Naive B cell (primary cell): ENCODE measurements around the gene SPDL1. TPM values are rescaled to one million over a fixed set of nuclear protein-coding genes. Genes with fewer than 3 reads are reported as not detected.

Experiments
- ATAC-seq, 2 donors: fragments of 150-1000 bp; cut with Tn5 transposase; 2 replicates each; pipeline ENCODE4 v1.10.0; 2021; ENCODE audit warnings: low read depth in 2 of 2, mild to moderate bottlenecking in 2 of 2, moderate library complexity in 2 of 2
- DNase-seq: peaks from one replicate; pipeline ENCODE4 v3.0.0; 2022
- H3K27ac Mint-ChIP-seq, 6 donors: one replicate each; pipeline ENCODE4 v1.8.0; 2020 to 2022; ENCODE audit warnings: mild to moderate bottlenecking in 6 of 6, mixed read lengths in 6 of 6, moderate library complexity in 5 of 6, inconsistent platforms in 2 of 6
- H3K27me3 Mint-ChIP-seq, 3 donors: one replicate each; pipeline ENCODE4 v1.8.0; 2021 to 2022; ENCODE audit warnings: mixed read lengths in 3 of 3, mild to moderate bottlenecking in 1 of 3
- H3K36me3 Mint-ChIP-seq, 2 donors: one replicate each; pipeline ENCODE4 v1.8.0; 2020 to 2022; ENCODE audit warnings: mixed read lengths in 2 of 2, inconsistent platforms in 1 of 2, mild to moderate bottlenecking in 1 of 2
- H3K4me1 Mint-ChIP-seq, 3 donors: one replicate each; pipeline ENCODE4 v1.8.0; 2020 to 2022; ENCODE audit warnings: mixed read lengths in 3 of 3, inconsistent platforms in 1 of 3, mild to moderate bottlenecking in 1 of 3, moderate library complexity in 1 of 3
- H3K4me3 Mint-ChIP-seq, 8 donors: one replicate each; pipeline ENCODE4 v1.8.0; 2020 to 2022; ENCODE audit warnings: mild to moderate bottlenecking in 8 of 8, mixed read lengths in 8 of 8, moderate library complexity in 8 of 8, inconsistent platforms in 2 of 8
- H3K9me3 Mint-ChIP-seq, 7 donors: one replicate each; pipeline ENCODE4 v1.8.0; 2020 to 2022; ENCODE audit warnings: mixed read lengths in 7 of 7, mild to moderate bottlenecking in 5 of 7, inconsistent platforms in 2 of 7, moderate library complexity in 1 of 7
- polyA plus RNA-seq, 6 donors: library from polyadenylated mRNA; unstranded; fragments of 300-500 nt; fragmentation: Illumina TruSeq; gene quantifications; one replicate each; pipeline ENCODE4 v1.2.3, GENCODE V29; 2021; ENCODE audit warnings: low read depth in 6 of 6

SPDL1 gene
- polyA plus RNA-seq, 6 donors from 2014 or later: 5.1 to 9.4 (median 8.3) TPM; not detected in 1

DNA sequence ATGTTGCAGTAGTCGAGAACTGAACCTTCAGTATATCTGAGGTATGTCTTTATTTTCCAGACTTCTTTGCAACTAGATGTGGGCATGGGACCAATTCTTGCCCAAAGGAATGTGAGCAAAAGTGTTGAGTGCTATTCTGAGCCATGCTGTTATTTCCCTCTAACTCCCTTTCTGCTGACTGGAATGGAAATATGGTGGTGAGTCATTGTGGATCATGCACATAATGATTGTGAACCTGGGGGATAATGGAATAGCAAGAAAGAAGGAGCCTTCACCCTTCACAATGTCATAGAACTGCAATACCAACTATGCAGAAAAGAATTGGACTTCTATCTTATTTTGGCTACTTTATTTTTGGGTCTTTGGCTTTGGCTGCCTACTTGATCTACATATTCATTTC is 43.2 kb downstream of the SPDL1 start:
- H3K4me3 Mint-ChIP-seq: no peak overlapping the region
- no peaks in the 10 kb centered on the region for H3K36me3 Mint-ChIP-seq
- no peak overlapping the region for H3K27ac Mint-ChIP-seq
- ATAC-seq (no peak), DNase-seq (no peak)
- peaks cover 0 to 6% (median 5%) of the 10 kb centered on the region in 3 donors for H3K4me1 Mint-ChIP-seq
- H3K27me3 Mint-ChIP-seq: peaks cover under 1 to 8% (median 3%) of the 10 kb centered on the region in 3 donors
- peaks cover 0 to 10% (median 7%) of the 10 kb centered on the region in 7 donors for H3K9me3 Mint-ChIP-seq

DNA sequence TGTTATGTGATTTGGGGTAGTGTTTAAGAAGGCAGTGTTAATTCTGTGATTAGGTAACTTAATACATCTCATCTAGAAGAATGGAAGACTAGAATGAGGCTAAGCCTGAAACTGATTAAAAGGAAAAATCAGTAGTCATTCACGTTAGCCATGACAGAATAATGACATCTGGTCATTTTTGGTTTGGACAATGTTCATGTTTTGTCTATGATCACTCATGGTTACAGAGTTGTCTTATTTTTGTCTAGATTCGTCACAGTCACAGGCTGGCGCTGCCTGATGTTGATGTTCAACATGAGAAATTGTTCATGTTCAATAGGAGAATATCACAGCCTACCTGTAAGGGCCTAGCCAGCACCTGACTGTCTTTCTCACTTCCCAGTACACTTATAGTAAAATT is 44.0 kb downstream of the SPDL1 start:
- H3K27ac Mint-ChIP-seq: no peak overlapping the region
- ATAC-seq (no peak), DNase-seq (no peak)
- peaks cover 0 to 12% (median 7%) of the 10 kb centered on the region in 3 donors for H3K27me3 Mint-ChIP-seq
- H3K4me1 Mint-ChIP-seq: peaks cover 0 to 6% (median 5%) of the 10 kb centered on the region in 3 donors
- H3K4me3 Mint-ChIP-seq: no peak overlapping the region
- peaks cover 0 to 10% (median 7%) of the 10 kb centered on the region in 7 donors for H3K9me3 Mint-ChIP-seq
- no peaks in the 10 kb centered on the region for H3K36me3 Mint-ChIP-seq

DNA sequence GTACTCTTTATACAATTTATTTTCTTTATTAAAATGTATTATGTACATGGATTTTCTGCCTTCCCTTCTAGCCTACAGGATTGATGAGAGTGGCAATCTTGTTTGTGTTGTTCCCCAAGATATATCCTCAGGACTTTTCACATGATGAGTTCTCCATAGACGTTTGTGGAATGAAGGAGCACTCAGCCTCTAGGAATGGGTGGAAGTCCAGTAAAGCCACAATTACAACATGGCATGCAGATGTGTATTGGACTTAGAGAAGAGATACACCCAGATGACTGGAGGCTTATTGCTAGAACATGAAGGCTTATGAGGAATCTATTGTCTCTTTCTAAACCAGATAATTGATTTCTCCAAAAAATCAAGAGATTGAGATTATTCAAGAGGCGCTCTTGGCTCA is 45.3 kb downstream of the SPDL1 start:
- no peaks in the 10 kb centered on the region for H3K36me3 Mint-ChIP-seq
- H3K27me3 Mint-ChIP-seq: peaks cover 0 to 12% (median 7%) of the 10 kb centered on the region in 3 donors
- peaks cover 0 to 4% (median 3%) of the 10 kb centered on the region in 3 donors for H3K4me1 Mint-ChIP-seq
- no peak for ATAC-seq
- no peak overlapping the region for H3K27ac Mint-ChIP-seq
- H3K4me3 Mint-ChIP-seq: no peak overlapping the region
- H3K9me3 Mint-ChIP-seq: peaks cover 0 to 4% (median under 1%) of the 10 kb centered on the region in 7 donors
- no peak for DNase-seq

DNA sequence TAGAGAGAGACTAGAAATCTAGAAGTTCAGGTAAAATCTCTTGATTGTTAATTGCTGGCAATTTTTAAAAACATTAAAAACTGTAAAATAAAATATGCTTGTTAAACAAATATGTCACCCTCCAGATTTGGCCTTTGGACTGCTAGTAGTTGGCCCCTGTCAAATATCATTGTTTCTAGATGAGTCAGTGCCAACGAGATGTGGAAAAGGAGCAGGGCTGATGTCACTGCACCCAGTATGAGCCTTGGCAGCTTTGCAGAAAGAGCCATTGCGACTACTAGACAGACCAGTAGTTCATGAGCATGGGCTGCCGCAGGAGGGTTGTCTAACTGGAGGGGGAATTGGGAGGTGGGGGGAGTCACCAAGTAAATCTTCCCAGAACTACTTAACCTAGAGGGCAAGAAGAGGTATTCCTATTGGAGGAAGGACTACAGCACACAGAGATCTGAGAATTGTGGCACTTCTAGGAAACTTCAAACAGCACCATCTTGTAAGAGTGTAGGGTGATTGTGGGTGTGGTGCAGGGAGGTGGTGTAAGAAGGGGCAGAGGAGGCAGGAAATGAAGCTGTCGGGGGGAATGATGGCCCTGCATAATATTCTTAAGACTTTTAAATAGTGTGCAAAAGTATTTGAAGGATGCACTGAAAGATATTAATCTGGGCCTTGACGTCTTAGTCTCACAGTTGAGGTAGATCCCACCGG is 46.4 kb downstream of the SPDL1 start:
- H3K4me1 Mint-ChIP-seq: no peaks in the 10 kb centered on the region
- no peaks in the 10 kb centered on the region for H3K36me3 Mint-ChIP-seq
- peaks cover 0 to 12% (median 3%) of the 10 kb centered on the region in 7 donors for H3K9me3 Mint-ChIP-seq
- H3K27ac Mint-ChIP-seq: no peak overlapping the region
- DNase-seq (no peak), ATAC-seq (no peak)
- H3K4me3 Mint-ChIP-seq: no peak overlapping the region
- H3K27me3 Mint-ChIP-seq: peaks cover 0 to 12% (median 7%) of the 10 kb centered on the region in 3 donors

DNA sequence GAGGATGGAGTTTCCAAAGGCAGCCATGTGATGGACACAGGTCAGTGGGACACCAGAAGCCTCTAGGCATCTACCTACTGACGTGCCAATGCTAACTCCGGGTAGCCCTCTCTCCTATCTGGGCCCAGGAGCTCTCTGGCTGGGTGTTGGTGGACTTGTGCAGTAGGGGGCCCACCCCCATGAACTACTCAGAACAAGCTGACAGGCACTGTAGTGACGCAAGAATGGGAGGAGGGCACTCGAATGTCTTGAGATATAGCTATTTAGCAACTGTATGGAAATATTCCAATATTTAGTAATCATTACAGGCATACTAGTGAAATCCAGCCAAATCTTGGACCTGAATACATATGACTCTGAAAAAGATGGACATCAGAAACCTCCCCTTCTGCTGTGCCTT is 47.8 kb downstream of the SPDL1 start:
- Mint-ChIP-seq H3K9me3 (peaks cover 0 to 12% (median 3%) of the 10 kb centered on the region in 7 donors), H3K36me3 (no peaks in the 10 kb centered on the region), H3K27me3 (peaks cover 0 to 12% (median 7%) of the 10 kb centered on the region in 3 donors), H3K4me1 (peaks cover 0 to 4% (median 3%) of the 10 kb centered on the region in 3 donors), H3K4me3 (peak overlapping the region in 1 of 8 donors; percentile 24), H3K27ac (no peak overlapping the region)
- DNase-seq: no peak
- ATAC-seq: no peak

DNA sequence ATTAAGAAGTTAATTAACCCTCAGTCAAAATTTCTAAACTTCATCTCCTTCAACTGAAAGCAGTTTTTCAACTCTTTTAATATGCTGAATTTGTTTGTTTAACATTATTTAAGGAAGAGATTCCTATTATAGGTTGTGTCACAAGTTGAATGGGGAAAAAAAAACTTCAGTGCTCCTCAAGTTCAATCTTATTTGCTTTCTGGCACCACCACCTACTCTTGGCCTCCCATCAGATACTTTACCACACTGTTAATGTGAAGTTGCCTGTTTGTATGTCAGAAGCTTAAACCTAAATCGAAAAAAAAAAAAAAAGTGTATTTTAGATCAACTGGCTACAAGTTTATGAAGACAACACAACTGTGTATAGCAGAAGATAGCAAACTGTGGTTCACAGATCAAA is 49.4 kb downstream of the SPDL1 start:
- ATAC-seq (no peak), DNase-seq (no peak)
- Mint-ChIP-seq H3K4me3 (no peak overlapping the region), H3K4me1 (peaks cover 3 to 13% (median 11%) of the 10 kb centered on the region in 3 donors), H3K27me3 (peaks cover 0 to 12% (median 7%) of the 10 kb centered on the region in 3 donors), H3K9me3 (peaks cover 0 to 12% (median 3%) of the 10 kb centered on the region in 7 donors), H3K27ac (no peak overlapping the region), H3K36me3 (no peaks in the 10 kb centered on the region)

DNA sequence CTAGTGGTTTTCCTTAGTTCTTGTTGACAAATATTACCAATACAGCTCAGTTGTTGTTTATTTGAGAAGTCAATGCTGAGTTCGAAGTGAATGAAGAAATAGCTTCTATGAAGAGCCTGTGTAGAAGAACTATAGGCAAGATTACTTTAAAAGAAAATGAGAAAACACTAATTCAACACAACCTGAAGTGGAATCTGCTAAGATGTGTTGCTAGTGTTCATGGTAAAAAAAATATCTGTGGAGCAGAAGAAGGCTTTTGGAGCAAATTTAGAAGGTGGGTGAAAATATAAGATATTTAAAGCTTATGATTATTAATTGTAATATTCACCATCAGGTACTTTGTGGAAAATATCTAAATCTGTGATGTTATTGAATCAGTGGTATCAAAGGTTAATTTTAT is 51.0 kb downstream of the SPDL1 start:
- H3K36me3 Mint-ChIP-seq: peaks cover 11 to 12% of the 10 kb centered on the region in 2 donors
- peaks cover 0 to 12% (median 7%) of the 10 kb centered on the region in 3 donors for H3K27me3 Mint-ChIP-seq
- peaks cover 19 to 30% (median 27%) of the 10 kb centered on the region in 3 donors for H3K4me1 Mint-ChIP-seq
- DNase-seq (no peak), ATAC-seq (no peak)
- no peak overlapping the region for H3K27ac Mint-ChIP-seq
- peak overlapping the region in 1 of 8 donors; percentile 64 for H3K4me3 Mint-ChIP-seq
- H3K9me3 Mint-ChIP-seq: peaks cover 3 to 12% (median 6%) of the 10 kb centered on the region in 7 donors

DNA sequence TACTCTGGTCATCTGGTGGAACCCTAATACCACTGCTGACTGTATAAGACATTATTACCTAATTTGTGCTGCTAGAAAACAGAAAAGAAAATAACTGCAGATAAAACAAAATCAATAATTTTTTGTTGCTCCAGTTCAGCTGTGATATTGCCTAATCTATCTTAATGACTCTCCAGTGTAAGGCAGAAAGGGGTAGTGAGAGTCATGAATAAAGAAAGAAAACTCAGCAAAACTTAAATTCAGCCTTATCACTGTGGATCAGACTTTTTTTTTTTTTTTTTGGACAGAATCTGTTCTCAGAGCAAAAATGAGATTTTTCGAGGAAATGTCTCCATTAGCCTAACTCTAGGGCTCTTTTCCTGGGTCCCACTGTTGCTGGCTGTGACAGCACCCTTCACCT is 52.4 kb downstream of the SPDL1 start:
- peak overlapping the region in 7 of 8 donors; percentile 77 to 97 (median 95) for H3K4me3 Mint-ChIP-seq
- peaks cover 3 to 16% (median 6%) of the 10 kb centered on the region in 7 donors for H3K9me3 Mint-ChIP-seq
- ATAC-seq: no peak
- peaks cover 11 to 20% of the 10 kb centered on the region in 2 donors for H3K36me3 Mint-ChIP-seq
- H3K4me1 Mint-ChIP-seq: peaks cover 33 to 43% (median 39%) of the 10 kb centered on the region in 3 donors
- DNase-seq: no peak
- H3K27me3 Mint-ChIP-seq: peaks cover 0 to 10% (median 7%) of the 10 kb centered on the region in 3 donors
- H3K27ac Mint-ChIP-seq: peak overlapping the region in 3 of 6 donors; percentile 10 to 93 (median 59)

DNA sequence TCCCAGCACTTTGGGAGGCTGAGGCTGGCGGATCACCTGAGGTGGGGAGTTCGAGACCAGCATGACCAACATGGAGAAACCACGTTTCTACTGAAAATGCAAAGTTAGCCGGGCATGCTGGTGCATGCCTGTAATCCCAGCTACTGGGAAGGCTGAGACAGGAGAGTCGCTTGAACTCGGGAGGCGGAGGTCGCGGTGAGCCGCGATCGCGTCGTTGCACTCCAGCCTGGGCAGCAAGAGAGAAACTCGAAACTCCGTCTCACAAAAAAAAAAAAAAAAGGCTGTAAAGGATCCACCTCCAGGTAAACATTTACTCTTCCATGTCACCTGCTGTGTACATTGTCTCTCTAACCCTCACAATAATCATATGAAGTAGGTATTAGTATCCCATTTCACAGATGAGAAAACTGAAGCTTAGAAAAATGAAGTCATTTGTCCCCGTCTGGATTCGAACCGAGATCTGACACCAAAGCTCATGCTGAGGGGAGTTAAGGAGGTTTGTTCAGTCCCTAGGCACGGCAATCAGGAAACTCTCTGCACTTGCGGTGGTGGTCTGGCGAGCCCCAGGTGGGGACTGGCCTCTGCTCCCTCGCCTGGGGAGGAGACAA is 53.0 kb downstream of the SPDL1 start:
- peaks cover 3 to 16% (median 6%) of the 10 kb centered on the region in 7 donors for H3K9me3 Mint-ChIP-seq
- DNase-seq (no peak), ATAC-seq (no peak)
- peak overlapping the region; percentile 89 to 97 (median 96) for H3K4me3 Mint-ChIP-seq
- H3K27me3 Mint-ChIP-seq: peaks cover 0 to 6% (median 6%) of the 10 kb centered on the region in 3 donors
- H3K27ac Mint-ChIP-seq: peak overlapping the region; percentile 87 to 98 (median 94)
- peaks cover 39 to 50% (median 45%) of the 10 kb centered on the region in 3 donors for H3K4me1 Mint-ChIP-seq
- H3K36me3 Mint-ChIP-seq: peaks cover 11 to 20% of the 10 kb centered on the region in 2 donors

DNA sequence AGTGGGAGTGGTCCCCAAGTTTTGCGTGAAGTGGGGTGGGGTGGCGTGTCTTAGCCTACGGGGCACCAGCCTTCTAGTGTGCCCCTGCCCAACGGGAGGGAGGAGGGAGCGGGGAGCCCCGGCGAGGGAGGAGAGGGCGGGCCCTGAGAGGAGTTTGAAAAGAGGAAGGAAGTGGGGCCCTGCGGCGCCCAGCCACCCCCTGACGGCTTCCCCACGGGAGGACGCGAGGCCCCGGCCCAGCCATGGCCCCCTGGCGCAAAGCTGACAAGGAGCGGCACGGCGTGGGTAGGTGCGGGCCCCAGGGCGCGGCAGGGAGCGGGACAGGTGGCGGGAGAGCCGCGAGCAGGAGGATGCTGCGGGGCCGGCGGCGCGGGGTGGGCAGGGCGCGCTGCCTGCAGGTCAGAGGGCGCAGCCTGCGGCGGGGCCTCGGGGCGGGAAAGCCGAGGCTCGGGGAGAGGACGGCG is 53.5 kb downstream of the SPDL1 start, which contains the start of gene DOCK2:
Gene DOCK2, plus strand, starts transcription at position 191 of the 464 bp plus-strand sequence. Its CDS starts 52 bp downstream, at position 243.
- Mint-ChIP-seq H3K27me3 (peaks cover 0 to 1% (median under 1%) of the 10 kb centered on the region in 3 donors), H3K4me1 (peaks cover 45 to 55% (median 51%) of the 10 kb centered on the region in 3 donors), H3K36me3 (peaks cover 11 to 20% of the 10 kb centered on the region in 2 donors), H3K9me3 (peaks cover 3 to 16% (median 6%) of the 10 kb centered on the region in 7 donors), H3K27ac (peak within 1 kb of the TSS; percentile 91 to 98 (median 94)), H3K4me3 (peak within 1 kb of the TSS; percentile 89 to 97 (median 96))
- peak; percentile 82 for DNase-seq
- ATAC-seq: peak; percentile 89 to 90

DNA sequence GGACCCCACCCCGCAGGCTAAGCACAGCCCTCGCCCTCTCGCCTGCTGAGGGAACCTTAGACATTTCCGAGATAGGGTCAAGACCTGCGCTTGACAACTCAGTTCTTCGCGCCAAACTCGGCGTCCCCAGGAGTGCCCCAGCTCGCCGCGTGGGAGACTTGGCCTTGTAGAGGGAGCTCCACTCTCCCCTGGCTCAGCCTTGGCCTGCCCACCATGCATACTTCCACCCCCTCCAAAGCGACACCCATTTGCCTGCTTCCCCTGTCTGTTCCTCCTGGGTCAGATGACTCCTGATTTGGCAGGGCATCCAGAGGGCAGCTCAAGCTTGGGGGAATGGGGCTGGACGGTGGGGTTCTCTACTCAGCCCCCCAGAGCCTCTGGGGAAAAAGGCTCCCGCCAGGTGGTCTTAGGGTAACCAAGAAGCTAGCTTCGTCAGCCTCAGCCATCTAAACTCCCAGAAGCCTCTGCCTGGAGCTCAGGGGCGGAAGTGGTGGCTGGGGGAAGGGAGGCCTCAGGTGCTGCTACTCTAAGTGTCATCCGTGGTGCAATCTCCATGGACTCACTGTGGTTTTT is 54.1 kb downstream of the SPDL1 start:
- H3K36me3 Mint-ChIP-seq: peaks cover 11 to 20% of the 10 kb centered on the region in 2 donors
- ATAC-seq (peak; percentile 61 to 62), DNase-seq (peak; percentile 59)
- H3K4me1 Mint-ChIP-seq: peaks cover 47 to 57% (median 53%) of the 10 kb centered on the region in 3 donors
- H3K9me3 Mint-ChIP-seq: peaks cover 3 to 16% (median 6%) of the 10 kb centered on the region in 7 donors
- H3K27ac Mint-ChIP-seq: peak overlapping the region; percentile 91 to 96 (median 93)
- no peaks in the 10 kb centered on the region for H3K27me3 Mint-ChIP-seq
- peak overlapping the region; percentile 89 to 97 (median 96) for H3K4me3 Mint-ChIP-seq

DNA sequence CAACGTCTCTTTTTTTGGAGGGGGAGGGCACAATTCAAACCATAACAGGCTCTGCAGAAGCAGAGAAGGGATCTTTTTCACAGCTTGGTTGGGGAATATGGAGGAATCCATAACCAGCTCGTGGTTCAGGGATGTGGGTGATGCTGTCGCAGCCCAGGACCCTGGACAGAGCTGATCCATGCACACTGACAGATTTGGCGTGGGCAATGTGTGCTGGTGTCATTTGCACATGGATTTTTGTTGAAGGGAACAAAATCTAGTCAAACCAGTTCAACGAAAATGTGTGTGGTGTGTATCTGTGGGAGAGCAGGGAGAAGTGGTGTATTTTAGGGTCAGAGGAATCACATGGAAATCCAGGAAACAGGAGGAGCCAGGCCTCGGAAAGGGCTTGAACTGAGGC is 57.7 kb downstream of the SPDL1 start:
- Mint-ChIP-seq H3K27ac (peak overlapping the region in 4 of 6 donors; percentile 44 to 83 (median 53)), H3K9me3 (peaks cover 0 to 11% (median 5%) of the 10 kb centered on the region in 7 donors), H3K36me3 (peaks cover 22 to 31% of the 10 kb centered on the region in 2 donors), H3K27me3 (no peaks in the 10 kb centered on the region), H3K4me1 (peaks cover 69 to 87% (median 83%) of the 10 kb centered on the region in 3 donors), H3K4me3 (peak overlapping the region in 1 of 8 donors; percentile 97)
- no peak for ATAC-seq
- no peak for DNase-seq

DNA sequence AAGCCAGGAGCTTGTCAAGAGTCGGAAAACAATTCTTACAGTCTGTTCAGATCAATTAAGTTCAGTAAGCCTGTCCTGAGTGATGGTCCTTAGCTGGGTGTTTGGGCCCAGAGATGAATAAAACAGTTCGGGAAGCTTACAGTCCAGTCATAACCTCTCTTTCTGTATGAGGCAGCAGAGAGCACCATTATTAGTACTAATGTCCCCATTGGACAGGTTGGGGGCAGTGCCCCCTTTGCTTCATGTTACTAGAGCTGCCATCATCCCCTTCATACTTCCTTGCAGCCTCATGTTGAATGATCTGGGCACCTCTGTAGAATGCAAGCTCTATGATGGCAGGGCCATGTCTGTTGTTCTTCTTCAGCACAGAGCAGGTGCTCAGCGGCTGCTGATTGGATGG is 63.3 kb downstream of the SPDL1 start:
- peaks cover 80 to 97% (median 92%) of the 10 kb centered on the region in 3 donors for H3K4me1 Mint-ChIP-seq
- DNase-seq (no peak), ATAC-seq (no peak)
- H3K36me3 Mint-ChIP-seq: peaks cover 14 to 25% of the 10 kb centered on the region in 2 donors
- H3K27me3 Mint-ChIP-seq: no peaks in the 10 kb centered on the region
- H3K4me3 Mint-ChIP-seq: peak overlapping the region in 3 of 8 donors; percentile 30 to 79 (median 54)
- H3K27ac Mint-ChIP-seq: peak overlapping the region in 2 of 6 donors; percentile 85 to 90
- peaks cover 0 to 5% (median 2%) of the 10 kb centered on the region in 7 donors for H3K9me3 Mint-ChIP-seq
